ENCODE measurements around the gene KLHL40.

The KLHL40 gene

DNA sequence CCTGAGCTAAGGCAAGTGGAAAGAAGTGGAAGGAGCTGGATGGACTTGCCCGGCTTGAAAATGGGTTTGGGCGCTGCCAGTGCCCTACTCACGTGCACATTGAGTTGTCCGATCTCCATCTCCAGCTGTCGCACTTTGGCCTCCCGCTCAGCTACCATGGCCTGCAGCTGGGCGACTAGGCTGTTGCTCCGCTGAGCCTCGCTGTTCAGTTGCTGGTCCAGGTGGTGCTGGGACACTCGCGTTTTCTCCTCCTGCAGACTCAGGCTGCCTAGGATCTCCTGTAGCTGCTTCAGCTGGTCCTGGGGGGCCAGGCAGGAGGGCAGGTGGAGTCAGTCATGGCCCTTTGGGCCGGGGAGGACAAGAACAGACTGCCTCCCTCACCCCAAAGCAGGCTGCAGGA lies 50.3 kb downstream of the KLHL40 start:
- H2AFZ ChIP-seq (ENCODE audit: low read length, unreplicated experiment): no peak overlapping the region
- H3K27me3 ChIP-seq (ENCODE audit: insufficient read depth, low read length): peaks cover 5% of the 10 kb centered on the region
- H3K27ac ChIP-seq (ENCODE audit: low read depth, low read length): no peak overlapping the region
- H3K36me3 ChIP-seq (ENCODE audit: insufficient read depth, low read length): no peaks in the 10 kb centered on the region
- H3K79me2 ChIP-seq (ENCODE audit: control insufficient read depth, insufficient read depth, low read length, unreplicated experiment): no peaks in the 10 kb centered on the region
- no peak overlapping the region for H3K4me3 ChIP-seq (ENCODE audit: low read depth, low read length)
- H3K4me1 ChIP-seq (ENCODE audit: control insufficient read depth, insufficient read depth, low read length, unreplicated experiment): no peaks in the 10 kb centered on the region

DNA sequence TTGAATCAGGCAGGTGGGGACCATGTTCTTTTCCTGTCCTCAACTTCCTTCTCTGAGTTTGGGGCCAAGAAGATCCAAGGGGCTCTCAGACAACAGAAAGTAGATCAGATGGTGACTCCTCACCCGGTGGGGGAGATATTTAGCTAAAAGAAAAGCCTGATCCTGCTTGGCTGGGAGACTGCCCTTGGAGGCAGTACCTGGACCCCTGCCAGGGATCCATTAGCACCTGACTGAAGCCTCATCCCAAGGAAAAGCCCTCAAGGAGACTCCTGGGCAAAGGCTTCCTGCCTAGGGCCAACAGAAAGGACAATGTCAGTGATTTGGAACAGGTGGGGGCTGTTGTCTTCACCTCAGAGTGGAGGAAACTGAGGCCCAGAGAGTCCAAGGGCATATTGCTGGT lies 50.7 kb downstream of the KLHL40 start:
- H3K4me3 ChIP-seq (ENCODE audit: low read depth, low read length): no peak overlapping the region
- no peaks in the 10 kb centered on the region for H3K79me2 ChIP-seq (ENCODE audit: control insufficient read depth, insufficient read depth, low read length, unreplicated experiment)
- H3K36me3 ChIP-seq (ENCODE audit: insufficient read depth, low read length): no peaks in the 10 kb centered on the region
- H3K27me3 ChIP-seq (ENCODE audit: insufficient read depth, low read length): peaks cover 5% of the 10 kb centered on the region
- H2AFZ ChIP-seq (ENCODE audit: low read length, unreplicated experiment): no peak overlapping the region
- no peak overlapping the region for H3K27ac ChIP-seq (ENCODE audit: low read depth, low read length)
- no peaks in the 10 kb centered on the region for H3K4me1 ChIP-seq (ENCODE audit: control insufficient read depth, insufficient read depth, low read length, unreplicated experiment)

DNA sequence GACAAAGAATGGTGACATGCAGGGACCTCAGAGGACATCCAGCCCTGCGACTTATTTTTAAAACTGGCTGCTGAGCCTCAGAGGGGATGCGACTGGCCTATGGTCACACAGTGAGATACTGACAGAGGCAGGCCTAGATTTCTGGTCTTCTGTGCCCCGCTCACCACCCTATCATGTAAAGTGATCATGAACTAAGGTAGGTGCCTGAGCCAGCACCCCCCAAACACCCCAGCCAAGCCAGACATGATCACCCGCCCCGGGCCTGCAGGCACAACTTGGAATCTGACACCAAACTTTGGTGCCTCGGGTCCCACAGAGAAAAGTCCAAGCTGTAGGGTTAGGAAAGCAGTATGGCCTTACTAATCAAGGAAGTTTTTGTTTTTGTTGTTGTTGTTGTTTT lies 51.2 kb downstream of the KLHL40 start:
- no peaks in the 10 kb centered on the region for H3K4me1 ChIP-seq (ENCODE audit: control insufficient read depth, insufficient read depth, low read length, unreplicated experiment)
- no peaks in the 10 kb centered on the region for H3K36me3 ChIP-seq (ENCODE audit: insufficient read depth, low read length)
- no peak overlapping the region for H3K4me3 ChIP-seq (ENCODE audit: low read depth, low read length)
- peaks cover 5% of the 10 kb centered on the region for H3K27me3 ChIP-seq (ENCODE audit: insufficient read depth, low read length)
- H2AFZ ChIP-seq (ENCODE audit: low read length, unreplicated experiment): no peak overlapping the region
- H3K27ac ChIP-seq (ENCODE audit: low read depth, low read length): no peak overlapping the region
- H3K79me2 ChIP-seq (ENCODE audit: control insufficient read depth, insufficient read depth, low read length, unreplicated experiment): no peaks in the 10 kb centered on the region

DNA sequence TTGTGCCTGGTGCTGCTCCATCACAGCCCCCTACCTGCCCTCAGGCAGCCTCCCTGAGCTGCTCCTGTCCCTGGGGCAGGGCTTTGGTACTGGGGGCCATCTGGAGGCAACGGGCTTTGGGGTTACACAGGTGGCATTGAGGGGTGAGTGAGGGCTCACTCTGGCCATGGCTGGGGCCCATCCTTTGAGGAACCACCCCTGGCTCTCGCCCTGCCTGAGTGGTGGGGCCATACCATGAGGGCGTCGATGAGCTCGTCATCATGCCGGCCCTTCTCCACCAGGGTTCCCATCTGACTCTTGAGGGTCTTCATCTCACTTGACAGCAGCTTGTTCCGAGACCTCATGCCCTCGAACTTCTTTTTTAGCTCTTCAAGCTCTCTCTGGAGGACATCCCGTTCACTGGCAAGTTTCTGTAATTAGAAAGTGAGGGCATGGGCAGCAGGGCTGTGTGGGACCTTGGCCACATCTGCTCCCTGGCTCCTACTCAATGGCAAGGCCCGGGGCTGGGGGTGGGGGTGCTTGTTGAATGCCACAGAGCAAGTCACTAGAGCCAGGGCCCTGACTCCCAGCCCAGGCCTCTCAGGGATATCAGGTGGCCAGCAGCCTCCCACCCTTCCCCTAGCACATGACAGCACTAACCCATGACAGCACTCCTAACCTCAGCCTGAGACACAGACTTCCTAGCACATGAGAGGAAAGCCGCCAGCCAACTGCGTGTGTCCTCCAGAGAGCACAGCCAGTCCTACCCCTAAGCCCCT lies 54.2 kb downstream of the KLHL40 start:
- H3K36me3 ChIP-seq (ENCODE audit: insufficient read depth, low read length): no peaks in the 10 kb centered on the region
- H3K27me3 ChIP-seq (ENCODE audit: insufficient read depth, low read length): peaks cover 5% of the 10 kb centered on the region
- H3K27ac ChIP-seq (ENCODE audit: low read depth, low read length): no peak overlapping the region
- H3K4me1 ChIP-seq (ENCODE audit: control insufficient read depth, insufficient read depth, low read length, unreplicated experiment): no peaks in the 10 kb centered on the region
- no peaks in the 10 kb centered on the region for H3K79me2 ChIP-seq (ENCODE audit: control insufficient read depth, insufficient read depth, low read length, unreplicated experiment)
- no peak overlapping the region for H3K4me3 ChIP-seq (ENCODE audit: low read depth, low read length)
- H2AFZ ChIP-seq (ENCODE audit: low read length, unreplicated experiment): no peak overlapping the region

DNA sequence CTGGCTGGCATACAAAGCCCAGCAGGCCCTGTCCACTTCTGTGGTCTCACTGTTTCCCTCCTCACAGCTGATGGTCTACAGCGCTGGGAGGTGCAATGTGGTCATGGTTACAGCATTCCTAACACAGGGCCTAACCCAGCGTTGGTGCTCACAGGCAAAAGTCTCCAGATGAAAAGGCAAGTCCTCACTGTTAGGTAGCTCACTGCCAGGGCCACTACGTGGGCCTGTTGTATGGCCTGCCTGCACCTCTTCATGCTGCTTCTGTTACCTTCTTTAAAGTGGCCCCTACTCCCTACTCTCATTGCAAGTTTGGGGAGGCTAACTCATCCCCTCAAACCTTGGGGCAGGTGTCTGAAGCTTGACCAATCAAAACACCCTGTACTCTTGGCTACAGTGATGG lies 56.5 kb downstream of the KLHL40 start:
- H3K27ac ChIP-seq (ENCODE audit: low read depth, low read length): no peak overlapping the region
- H2AFZ ChIP-seq (ENCODE audit: low read length, unreplicated experiment): no peak overlapping the region
- no peaks in the 10 kb centered on the region for H3K36me3 ChIP-seq (ENCODE audit: insufficient read depth, low read length)
- H3K4me3 ChIP-seq (ENCODE audit: low read depth, low read length): no peak overlapping the region
- H3K4me1 ChIP-seq (ENCODE audit: control insufficient read depth, insufficient read depth, low read length, unreplicated experiment): no peaks in the 10 kb centered on the region
- no peaks in the 10 kb centered on the region for H3K79me2 ChIP-seq (ENCODE audit: control insufficient read depth, insufficient read depth, low read length, unreplicated experiment)
- H3K27me3 ChIP-seq (ENCODE audit: insufficient read depth, low read length): peaks cover 5% of the 10 kb centered on the region; the same call in 1 of the 2 replicates
